NCI-H1105 (cell line): ENCODE data around the gene ADAM10.

ENCODE experiments used
- DNase-seq: peaks from one replicate; lab custom pipeline; 2025; lab: John Stamatoyannopoulos, UW

The ADAM10 gene

DNA sequence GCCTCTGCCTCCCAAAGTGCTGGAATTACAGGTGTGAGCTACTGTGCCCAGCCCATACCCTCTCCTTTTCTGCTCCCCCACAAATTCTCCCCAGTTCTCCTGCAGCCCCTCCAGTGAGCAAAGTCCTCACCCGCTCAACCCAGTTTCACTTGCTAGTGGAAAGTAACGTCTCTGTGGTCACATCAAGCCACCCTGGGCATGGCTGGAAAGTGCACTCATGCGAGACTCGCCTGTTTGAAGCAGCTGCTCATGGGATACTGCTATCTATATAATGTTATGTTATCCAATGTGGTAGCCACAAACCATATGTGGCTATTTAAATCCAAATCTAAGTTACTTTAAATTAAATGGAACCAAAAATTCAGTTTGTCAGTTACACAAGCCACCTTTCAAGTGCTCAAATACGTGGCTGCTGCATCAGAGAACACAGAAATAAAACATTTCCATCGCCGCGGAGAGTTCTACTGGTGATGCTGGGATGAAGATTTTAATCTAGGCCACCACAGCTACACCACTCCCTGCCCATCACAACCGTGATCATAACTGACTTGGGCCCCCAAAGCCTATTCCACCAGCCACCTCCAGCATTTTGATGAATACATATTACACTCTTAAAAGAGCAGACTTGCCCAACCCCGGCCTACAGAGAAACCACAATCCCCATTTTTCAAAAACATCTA lies 198.3 kb downstream of the ADAM10 start:
- DNase-seq, result no peak

DNA sequence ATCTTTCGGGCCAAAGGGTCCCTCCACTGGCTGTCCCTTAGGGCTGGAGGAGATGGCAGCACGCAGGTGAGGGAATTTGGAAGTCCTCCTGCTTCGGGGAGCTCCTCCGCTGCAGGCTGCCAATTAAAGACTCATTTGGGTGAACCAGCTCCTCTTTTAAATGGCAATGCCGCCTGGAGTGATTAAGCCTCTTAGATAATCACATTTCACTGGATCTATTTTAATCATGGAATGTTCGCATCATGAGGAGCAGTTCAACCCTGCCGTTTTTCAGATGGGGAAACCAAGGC lies 199.8 kb downstream of the ADAM10 start:
- DNase-seq, result no peak

DNA sequence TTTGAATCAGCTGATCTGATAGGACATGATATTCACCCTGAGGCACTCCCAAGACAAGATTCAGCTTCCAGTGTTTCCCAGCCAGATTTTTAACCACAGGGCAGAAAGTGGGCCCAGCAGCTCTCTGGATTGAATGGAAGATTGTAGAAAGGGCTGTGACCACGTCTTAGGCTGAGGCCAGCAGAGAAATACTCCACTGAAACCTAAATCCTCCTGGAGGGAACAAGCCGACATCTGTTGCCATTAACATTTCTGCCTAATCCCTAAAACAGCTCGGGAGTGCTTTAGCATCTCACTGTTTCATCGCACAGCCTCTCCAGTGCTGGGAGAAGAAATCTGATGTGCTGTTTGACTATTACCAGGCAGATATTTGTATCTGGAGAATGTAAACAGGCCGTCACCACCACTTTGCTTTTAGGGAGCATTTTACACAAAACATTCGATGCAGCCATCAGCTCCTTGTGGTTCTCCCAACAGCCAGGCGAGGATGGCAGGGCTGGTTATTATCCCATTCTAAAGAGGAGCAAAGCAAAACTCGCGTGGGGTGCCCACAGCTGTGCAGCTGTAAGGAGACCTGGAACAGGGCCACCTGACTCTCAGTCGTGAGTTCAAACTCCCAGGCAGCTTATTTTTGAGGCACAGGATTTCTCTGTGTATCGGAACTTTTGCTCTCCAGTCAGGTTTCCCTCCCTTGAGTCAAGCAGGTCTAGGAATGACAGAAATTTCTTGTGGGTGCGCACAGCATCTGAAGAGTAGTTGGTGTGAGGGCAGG lies 200.3 kb downstream of the ADAM10 start:
- DNase-seq, result no peak

DNA sequence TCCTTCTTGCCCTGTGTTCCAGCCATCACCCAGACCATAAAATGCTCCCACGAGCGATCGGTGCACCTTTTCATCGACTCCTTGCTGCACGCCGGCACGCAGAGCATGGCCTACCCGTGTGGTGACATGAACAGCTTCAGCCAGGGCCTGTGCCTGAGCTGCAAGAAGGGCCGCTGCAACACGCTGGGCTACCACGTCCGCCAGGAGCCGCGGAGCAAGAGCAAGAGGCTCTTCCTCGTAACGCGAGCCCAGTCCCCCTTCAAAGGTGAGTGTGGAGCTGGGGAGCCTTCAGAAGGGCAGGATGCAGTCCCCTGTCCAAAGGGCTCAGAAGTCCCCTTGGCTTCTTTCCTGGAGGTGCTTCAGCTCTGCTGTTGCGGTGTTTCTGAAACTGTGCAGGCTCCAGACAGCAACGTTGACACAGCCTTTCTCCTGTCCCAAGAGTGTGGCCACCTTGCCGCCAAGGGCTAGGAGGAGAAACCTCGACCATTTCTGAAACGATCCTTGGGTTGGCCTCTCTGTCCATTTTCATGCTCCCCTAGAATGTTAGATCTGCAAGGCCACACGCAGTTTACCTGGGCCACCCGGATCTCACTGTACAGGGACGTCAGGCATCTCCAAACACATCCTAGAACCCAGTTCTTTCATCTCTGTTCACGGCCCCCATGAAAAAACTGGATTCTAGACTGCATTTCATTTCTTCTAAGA lies 201.0 kb downstream of the ADAM10 start:
- DNase-seq, result no peak

DNA sequence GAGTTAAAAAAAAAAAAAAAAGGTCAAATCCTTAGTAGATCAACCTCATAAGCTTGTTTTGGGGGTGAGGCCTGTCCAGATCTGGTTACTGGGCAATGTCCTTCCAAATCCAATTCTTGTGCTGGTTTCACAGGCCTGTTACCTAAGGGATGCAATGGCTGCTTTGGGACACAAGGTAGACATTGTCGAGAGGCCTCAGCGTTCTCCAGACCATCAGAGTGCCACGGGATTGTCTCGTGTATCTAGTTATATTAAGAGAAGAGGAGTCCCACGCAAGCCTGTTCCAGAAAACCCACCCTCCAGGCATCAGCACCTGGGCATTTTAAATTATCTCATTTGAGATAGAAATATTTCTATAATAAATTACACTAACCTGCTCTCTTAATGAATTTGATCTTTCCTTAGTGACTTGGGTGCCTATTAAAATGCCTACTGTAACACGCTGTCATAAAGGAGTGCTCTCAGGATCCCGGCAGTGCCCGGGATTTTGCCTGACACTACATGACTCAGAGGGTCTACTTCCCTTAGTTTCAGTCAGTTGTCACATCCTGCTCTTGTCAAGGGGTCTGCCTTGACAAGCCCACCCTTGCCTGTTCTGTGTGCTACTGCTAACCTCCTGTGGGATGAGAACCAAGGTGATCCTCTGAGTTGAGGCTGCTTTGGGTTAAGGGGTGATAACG lies 201.7 kb downstream of the ADAM10 start:
- no peak for DNase-seq

DNA sequence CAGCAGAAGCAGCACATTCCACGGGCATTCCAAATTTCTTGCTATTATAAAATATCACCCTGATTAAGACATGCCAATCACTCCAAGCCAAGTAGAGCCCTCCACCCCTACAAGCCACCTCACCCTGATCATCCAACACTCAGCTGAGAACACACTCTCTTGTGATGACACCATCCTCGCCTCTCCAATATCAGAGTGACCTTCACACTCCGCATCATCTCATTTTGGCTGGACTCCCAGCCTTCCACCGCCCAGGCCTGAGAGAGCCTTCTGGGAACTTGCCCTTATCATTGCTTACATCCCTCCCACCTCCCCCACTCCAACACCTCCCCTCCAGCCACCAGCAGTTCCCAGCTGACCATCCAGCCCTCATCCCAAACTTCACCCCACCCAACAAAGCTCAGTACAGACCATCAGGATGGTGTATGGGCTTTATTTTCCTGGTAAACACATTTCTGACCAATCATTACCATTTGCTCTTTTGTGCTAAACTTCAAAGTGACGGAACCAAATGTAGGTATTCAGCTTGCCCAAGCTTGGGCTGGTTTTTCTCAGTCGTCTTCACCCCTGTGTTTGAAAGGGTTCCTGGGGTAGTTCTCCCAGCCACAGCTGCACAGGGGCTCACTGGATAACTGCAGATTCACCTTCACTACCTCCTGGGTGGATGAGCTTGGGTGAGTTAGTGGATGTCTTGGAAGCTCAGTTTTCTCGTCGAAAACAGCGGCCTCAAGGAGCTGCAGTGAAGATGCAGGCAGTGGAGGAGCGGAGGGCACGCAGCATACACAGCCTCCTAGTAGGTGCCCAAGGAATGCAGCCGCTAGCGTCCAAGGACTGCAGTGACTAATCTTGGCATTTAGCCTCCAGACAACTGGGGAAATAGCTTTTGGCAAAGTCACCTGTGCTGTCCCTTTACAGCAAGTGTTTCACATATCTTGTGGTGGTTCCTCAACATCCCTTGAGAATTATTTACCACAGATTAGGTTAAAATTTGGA lies 202.6 kb downstream of the ADAM10 start:
- DNase-seq, result no peak

DNA sequence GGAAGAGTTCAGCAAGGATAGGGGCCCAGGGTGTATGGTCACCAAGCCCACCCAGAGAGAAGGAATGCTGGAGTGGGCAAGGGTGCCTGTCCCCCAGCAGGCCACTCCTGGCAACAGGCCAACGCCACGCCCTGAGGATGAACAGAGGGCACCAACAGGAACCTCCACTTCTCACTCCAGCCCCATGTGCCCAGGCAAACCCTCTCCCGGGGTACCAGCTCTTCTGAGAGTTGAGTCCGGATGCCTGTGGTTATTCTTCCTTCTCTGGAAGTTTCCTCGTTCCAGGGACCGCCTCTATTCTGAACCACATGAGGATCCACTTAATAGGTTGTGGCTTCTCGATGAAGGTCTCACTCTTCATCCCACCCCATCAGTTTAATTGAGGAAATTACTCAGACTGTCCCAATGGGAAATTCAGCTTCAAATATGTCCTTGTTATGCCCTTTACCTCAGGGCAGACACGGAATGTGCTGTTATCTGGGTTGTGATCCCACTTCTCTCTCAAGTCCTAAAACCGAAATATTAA lies 203.4 kb downstream of the ADAM10 start:
- no peak for DNase-seq

DNA sequence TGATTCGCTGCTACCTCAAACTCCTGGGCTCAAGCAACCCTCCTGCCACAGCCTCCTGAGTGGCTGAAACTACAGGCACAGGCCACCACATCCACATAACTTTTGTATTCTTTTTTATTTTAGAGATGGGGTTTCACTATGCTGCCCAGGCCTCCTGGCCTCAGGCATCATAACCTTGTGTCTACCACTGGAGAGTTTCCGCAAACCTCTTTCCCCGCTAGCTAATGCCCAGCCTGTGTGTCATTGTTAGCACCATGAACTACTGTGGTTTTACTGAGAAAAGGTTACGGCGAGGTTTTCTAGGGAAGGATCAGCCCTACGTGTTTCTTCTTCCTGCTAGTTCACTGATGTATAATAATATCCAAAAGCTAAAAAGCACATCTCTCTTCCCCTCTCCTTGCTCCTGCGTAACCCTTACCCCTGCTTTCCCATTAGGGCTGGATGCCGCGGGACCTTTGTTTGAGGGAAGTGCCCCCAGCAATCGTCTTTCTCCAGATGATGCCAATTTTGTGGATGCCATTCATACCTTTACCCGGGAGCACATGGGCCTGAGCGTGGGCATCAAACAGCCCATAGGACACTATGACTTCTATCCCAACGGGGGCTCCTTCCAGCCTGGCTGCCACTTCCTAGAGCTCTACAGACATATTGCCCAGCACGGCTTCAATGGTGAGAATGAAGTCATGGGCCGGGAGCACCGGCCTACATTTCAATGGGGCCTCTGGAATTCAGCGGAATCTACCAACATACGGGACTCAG lies 204.0 kb downstream of the ADAM10 start:
- no peak for DNase-seq

DNA sequence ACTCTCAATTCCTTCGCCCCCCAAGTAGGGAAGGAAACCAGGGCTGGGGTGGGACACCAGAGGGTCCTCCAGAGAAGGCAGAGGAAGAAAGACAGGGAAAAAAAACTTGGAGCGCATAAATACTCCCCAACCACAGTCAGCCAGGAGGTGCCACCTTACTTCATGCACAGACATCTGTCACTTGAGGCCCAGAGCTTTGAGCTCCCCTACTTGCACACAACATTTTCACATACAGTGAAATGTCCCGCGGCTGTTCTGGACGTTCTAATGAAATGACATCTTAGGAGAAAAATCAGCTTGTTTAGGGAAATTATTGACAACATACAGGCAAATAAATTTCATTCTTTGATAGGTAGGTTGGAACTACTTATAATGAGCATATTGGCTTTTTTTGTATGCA lies 204.8 kb downstream of the ADAM10 start:
- no peak for DNase-seq

DNA sequence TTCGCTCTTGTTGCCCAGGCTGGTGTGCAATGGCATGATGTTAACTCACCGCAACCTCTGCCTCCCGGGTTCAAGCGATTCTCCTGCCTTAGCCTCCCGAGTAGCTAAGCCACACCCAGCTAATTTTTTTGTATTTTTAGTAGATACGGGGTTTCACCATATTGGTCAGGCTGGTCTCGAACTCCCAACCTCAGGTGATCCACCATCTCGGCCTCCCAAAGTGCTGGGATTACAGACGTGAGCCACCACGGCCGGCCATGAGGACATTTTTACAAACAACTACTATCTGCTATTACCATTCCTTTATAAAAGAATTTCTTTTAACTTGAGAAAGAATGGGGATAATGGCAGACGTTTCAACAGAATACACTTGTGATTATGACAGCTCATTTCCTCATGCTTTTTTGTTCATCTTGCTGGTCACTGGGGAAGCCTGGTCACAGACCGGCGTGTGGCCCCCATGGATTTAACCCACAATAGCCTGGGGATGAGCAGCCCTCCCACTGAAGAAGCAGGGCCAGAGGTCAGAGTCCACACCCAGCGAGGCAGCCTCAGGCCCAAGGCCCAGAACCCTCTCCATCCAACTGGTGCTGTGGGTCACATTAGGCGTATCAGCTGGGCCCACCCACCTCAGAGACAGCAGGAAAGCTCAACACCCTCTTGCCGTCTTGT lies 205.7 kb downstream of the ADAM10 start:
- no peak for DNase-seq

DNA sequence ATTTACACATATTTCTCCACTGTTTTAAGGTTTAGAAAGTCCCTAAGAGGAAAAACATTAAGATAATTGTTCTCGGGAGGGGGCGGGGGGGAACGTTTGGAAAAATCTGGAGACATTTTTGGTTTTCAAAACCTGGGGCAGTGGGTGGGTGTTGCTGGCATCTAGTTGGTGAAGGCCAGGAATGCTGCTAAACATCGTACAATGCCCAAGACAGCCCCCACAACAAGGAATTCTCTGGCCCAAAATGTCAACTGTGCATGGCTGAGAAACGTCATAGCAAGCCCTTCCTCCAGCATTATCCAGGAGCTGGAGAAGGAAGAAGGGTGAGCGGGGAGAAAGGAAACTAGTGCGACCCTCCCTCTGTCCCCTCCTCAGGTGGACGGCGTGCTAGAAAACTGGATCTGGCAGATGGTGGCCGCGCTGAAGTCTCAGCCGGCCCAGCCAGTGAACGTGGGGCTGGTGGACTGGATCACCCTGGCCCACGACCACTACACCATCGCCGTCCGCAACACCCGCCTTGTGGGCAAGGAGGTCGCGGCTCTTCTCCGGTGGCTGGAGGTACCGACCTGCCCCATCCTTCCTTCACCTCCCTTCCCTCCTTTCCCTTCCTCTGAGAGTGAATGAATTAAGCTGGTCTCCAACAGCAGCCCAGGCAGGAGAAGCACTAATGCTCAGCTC lies 208.0 kb downstream of the ADAM10 start:
- no peak for DNase-seq

DNA sequence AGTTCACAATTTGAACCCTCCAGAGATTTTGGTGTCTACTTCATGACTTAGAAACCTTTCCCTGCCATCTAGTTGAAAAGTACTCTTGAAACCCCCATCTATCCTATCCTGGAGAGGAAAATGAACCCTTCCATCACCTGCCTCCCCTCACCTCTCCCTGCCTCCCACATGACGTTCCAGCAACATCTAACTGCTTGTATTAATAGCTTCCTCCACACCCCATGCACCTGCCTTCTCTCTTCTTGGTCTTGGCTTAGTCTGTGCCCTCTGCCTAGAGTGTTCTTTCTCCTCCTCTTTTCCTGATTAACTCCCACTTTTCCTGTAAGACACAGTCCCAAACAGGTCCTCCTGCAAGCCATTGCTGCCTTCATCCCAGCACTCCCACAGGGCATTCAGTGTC lies 210.0 kb downstream of the ADAM10 start:
- no peak for DNase-seq

DNA sequence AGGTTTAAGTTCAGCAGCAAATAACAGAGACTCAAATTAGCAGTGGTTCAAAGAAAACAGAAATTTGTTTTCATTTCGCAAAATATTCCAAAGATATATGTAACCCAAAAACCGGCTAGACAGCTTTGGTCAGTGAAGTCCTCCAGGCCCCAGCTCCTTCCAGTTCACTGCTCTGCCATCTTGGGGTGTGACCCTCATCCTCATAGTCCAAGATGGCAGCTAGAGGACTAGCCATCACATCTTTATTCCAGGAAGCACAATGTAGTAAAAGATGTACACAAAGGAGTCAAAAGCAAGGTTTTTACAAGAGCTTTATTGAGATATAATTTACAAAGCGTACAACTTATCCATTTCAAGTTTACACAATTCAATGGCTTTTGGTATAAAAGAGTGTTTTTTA lies 210.6 kb downstream of the ADAM10 start:
- DNase-seq, result no peak
